HG02588 (cell line): ENCODE results near the gene ALCAM.

Source experiments
- ATAC-seq: cut with Tn5 transposase; IDR thresholded peaks from one replicate; pipeline ENCODE4 v1.9.1; 2021; ENCODE audit warnings: mild to moderate bottlenecking, moderate library complexity; ENCODE audit not compliant: unreplicated experiment

Gene ALCAM

GRCh38 chr3:105355408-105356061, 11.2 kb upstream of the ALCAM start:
- no peak for ATAC-seq

- no peak for ATAC-seq
Observed at GRCh38 chr3:105356396-105356795, 10.3 kb upstream of the ALCAM start.

- no peak for ATAC-seq
Observed at GRCh38 chr3:105356988-105357387, 9.7 kb upstream of the ALCAM start.

GRCh38 chr3:105359098-105359762, 7.5 kb upstream of the ALCAM start:
- ATAC-seq: no peak

- no peak for ATAC-seq
Observed at GRCh38 chr3:105360003-105360402, 6.7 kb upstream of the ALCAM start.

GRCh38 chr3:105362021-105362665, 4.6 kb upstream of the ALCAM start:
- ATAC-seq: no peak

- no peak for ATAC-seq
Observed at GRCh38 chr3:105364128-105364527, 2.6 kb upstream of the ALCAM start.

GRCh38 chr3:105365081-105365390, 1.7 kb upstream of the ALCAM start:
- no peak for ATAC-seq

- ATAC-seq: no peak
Observed at GRCh38 chr3:105365391-105366325, 1.1 kb upstream of the ALCAM start.

- no peak for ATAC-seq
Observed at GRCh38 chr3:105367063-105367405, 325 bp downstream of the ALCAM start.

- ATAC-seq: peak; percentile 27
Observed at GRCh38 chr3:105367406-105368213, 901 bp downstream of the ALCAM start.

- peak; percentile 24 for ATAC-seq
Observed at GRCh38 chr3:105368566-105369499, 2.1 kb downstream of the ALCAM start.

- peak; percentile 13 for ATAC-seq
Observed at GRCh38 chr3:105369500-105370371, 3.0 kb downstream of the ALCAM start.

GRCh38 chr3:105373383-105373782, 6.7 kb downstream of the ALCAM start:
- no peak for ATAC-seq

- ATAC-seq: no peak
Observed at GRCh38 chr3:105375750-105376511, 9.2 kb downstream of the ALCAM start.

- no peak for ATAC-seq
Observed at GRCh38 chr3:105377716-105378115, 11.0 kb downstream of the ALCAM start.

- no peak for ATAC-seq
Observed at GRCh38 chr3:105385179-105385578, 18.5 kb downstream of the ALCAM start.
